ENCODE measurements around the gene PUM1.
"Not testable (repeated sequence)": the region's sequence is repeated elsewhere in the genome, so short reads cannot be mapped to it uniquely, and the experiment has no call there.

The PUM1 gene

GRCh38 chr1:31063631-31064030, 1.9 kb downstream of the PUM1 start:
- no peak for FAIRE-seq
- DNase-seq (ENCODE audit: low spot score) = no peak

- FAIRE-seq (no peak), DNase-seq (ENCODE audit: low spot score) (no peak)
These were observed 2.6 kb downstream of the PUM1 start for GRCh38 chr1:31062867-31063380.

DNA sequence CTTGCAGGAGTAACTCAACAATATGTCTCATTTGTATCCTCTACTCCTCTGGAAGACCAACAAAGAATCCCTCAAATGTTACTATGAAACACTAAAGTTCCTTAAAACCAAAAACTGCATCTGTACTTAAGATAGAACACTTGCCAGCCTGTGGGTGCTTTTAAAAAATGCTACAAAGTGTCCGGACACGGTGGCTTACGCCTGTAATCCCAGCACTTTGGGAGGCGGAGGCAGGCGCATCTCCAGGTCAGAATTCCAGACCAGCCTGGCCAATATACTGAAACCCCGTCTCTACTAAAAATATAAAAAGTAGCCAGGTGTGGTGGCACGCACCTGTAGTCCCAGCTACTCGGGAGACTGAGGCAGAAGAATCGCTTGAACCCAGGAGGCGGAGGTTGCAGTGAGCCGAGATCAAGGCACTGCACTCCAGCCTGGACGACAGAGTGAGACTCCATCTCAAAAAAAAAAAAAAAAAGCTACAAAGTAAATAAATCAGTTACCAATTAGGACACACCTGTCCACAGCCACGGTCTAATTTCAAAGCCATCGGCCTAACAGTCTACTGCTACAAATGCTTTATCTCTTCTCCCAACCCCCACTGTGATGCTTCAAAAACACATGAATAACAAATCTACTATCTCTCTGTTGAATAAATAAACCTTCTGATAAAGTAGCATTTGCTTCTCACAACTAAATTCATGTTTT, 3.2 kb downstream of the PUM1 start:
- not testable (repeated sequence) for DNase-seq (ENCODE audit: low spot score); FAIRE-seq

GRCh38 chr1:31058012-31058411, 7.5 kb downstream of the PUM1 start:
- no peak for DNase-seq (ENCODE audit: low spot score)
- no peak for FAIRE-seq

DNA sequence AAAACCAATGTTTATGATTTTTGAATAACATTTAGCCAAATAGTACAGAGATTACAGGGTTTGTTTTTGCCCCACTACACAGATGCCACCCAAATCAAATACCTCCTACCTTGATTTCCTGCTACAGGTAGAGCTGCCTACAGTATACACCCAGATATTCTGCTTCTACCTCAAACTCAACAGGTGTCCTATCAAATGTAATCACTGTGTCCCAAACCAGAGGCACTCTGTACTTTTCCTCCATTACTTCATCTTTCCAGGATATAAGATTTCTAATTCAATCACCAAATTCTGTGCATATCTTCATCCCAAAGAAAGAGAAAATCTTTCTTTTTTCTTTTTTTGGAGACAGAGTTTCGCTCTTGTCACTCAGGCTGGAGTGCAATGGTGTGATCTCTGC, 9.6 kb downstream of the PUM1 start:
- no peak for FAIRE-seq
- no peak for DNase-seq (ENCODE audit: low spot score)

DNA sequence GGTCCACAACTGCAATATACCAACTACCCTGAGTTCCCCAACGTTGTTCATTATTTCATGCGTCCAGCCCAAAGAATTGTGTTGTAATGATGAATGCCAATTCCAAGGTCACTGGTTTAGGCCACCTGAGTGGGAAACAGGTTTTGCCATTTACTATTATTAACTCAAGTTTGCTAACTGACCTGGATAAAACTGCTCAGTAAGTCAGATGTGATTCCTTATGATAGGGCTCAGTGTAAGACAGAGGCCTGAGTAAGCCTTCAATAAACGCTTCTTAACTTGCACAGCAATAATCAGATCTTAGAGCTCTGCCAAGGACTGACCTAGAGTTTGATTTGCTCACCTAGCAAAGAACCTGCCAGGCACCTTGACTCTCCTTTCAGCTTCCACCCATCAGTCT, 10.0 kb downstream of the PUM1 start:
- no peak for FAIRE-seq
- DNase-seq (ENCODE audit: low spot score) = no peak

- no peak for DNase-seq (ENCODE audit: low spot score)
- no peak for FAIRE-seq
These were observed 10.5 kb downstream of the PUM1 start for GRCh38 chr1:31054958-31055481.

GRCh38 chr1:31054349-31054748, 11.2 kb downstream of the PUM1 start:
- no peak for FAIRE-seq

GRCh38 chr1:31052613-31053012, 12.9 kb downstream of the PUM1 start:
- not testable (repeated sequence) for FAIRE-seq; DNase-seq (ENCODE audit: low spot score)

More at GRCh38 chr1:31054349-31054748, 11.2 kb downstream of the PUM1 start:
- DNase-seq (ENCODE audit: low spot score) = no peak

GRCh38 chr1:31051611-31052010, 13.9 kb downstream of the PUM1 start:
- no peak for DNase-seq (ENCODE audit: low spot score)
- no peak for FAIRE-seq

DNA sequence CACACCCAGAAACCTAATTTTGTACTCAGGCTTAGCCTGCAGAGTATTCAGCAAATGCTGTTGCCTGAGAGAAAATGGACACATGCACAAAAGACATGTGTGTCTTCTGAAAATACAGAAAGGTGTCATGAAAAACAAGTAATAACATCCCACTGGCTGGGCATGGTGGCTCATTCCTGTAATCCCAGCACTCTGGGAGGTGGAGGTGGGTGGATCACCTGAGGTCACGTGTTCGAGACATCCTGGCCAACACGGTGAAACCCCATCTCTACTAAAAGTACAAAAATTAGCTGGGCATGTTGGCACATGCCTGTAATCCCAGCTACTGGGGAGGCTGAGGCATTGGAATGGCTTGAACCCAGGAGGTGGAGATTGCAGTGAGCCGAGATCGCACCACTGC, 18.0 kb downstream of the PUM1 start:
- FAIRE-seq = not testable (repeated sequence)

GRCh38 chr1:31043631-31044030, 21.9 kb downstream of the PUM1 start:
- DNase-seq (ENCODE audit: low spot score) = no peak

More for the DNA sequence above, 18.0 kb downstream of the PUM1 start:
- DNase-seq (ENCODE audit: low spot score) = not testable (repeated sequence)

DNA sequence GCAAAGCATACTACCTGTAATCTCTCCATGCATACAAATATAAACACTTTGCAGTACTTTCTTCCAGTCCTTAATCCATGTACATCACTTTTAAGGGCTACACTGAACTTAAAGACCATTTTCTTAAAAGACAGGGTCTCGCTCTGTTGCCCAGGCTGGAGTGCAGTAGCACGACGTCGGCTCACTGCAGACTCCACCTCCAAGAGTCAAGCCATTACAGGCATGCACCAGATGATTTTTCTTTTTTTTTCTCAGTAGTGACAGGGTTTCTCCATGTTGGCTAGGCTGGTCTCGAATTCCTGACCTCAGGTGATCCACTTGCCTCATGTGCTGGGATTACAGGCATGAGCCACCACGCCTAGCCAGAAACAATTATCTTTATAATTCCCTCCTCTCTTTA, 22.9 kb downstream of the PUM1 start:
- DNase-seq (ENCODE audit: low spot score) (no peak), FAIRE-seq (no peak)

More at GRCh38 chr1:31043631-31044030, 21.9 kb downstream of the PUM1 start:
- no peak for FAIRE-seq

GRCh38 chr1:31041529-31041928, 24.0 kb downstream of the PUM1 start:
- DNase-seq (ENCODE audit: low spot score) (no peak), FAIRE-seq (no peak)

GRCh38 chr1:31040038-31040437, 25.5 kb downstream of the PUM1 start:
- no peak for DNase-seq (ENCODE audit: low spot score)
- FAIRE-seq = no peak

GRCh38 chr1:31038935-31039334, 26.6 kb downstream of the PUM1 start:
- not testable (repeated sequence) for DNase-seq (ENCODE audit: low spot score); FAIRE-seq

DNA sequence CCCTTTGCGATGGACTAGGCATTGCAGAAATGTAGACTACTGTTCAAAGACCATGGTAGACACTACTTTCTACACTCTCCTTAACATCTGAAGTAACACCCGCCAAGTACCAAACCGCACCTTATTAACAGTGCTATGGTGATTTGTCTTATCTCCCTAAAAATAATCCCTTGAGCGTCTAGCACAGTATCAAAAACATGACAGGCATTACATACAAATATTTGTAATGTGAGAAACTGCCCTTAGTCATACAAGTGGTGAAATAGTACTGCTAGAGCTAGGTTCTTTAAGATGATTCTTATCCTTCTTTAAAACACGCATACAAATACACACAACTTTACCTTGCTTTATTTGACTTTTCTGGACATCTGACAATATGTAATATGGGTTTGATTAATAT, 27.2 kb downstream of the PUM1 start:
- no peak for DNase-seq (ENCODE audit: low spot score)
- no peak for FAIRE-seq

DNA sequence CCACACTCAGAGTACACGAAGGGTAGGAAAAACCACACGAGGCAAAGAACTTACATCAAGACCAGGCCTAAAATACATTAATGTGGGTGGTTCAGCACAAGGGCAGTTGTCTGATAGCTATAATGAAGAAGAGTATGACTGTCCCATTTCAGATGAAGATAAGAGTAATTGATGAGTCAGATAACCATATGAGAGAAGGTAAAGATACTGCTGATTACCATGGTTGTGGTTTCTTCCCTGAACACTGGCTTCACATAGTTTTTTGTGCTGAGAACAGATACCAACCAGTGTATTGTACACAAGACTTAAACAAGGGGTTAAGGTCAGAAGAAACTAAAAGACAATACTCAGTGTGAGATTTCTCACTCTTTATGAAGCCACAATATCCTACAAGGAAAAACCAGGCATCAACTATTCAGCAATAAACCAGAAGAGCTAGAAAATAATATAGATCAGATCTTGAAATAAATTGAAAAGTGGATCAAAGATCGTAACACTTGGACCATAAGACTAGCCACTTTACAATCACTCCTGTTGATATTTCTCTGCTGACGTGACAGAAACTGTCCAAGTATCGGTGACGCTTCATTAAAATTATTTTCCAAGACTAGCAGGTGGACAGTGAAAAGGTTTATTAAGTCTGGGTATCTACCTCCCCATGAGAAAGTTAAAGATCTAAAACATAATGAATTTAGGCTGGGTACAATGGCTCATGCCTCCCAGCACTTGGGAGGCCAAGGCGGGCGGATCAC, 28.6 kb downstream of the PUM1 start:
- no peak for DNase-seq (ENCODE audit: low spot score)

DNA sequence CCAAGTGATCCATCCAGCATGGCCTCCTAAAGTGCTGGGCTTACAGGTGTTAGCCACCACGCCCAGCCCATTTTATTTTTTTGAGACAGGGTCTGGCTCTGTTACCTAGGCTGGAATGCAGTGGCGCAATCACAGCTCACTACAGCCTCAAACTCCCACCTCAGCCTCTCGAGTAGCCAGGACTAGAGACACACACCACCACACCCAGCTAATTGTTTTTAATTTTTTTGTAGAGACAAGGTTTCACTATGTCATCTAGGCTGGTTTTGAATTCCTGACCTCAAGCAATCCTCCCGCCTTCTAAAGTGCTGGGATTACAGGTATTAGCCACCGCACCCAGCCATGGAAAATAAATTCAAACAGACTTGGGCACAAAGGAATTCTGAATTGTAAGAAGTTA, 31.9 kb downstream of the PUM1 start:
- no peak for FAIRE-seq
- no peak for DNase-seq (ENCODE audit: low spot score)

More for the DNA sequence above, 28.6 kb downstream of the PUM1 start:
- no peak for FAIRE-seq

DNA sequence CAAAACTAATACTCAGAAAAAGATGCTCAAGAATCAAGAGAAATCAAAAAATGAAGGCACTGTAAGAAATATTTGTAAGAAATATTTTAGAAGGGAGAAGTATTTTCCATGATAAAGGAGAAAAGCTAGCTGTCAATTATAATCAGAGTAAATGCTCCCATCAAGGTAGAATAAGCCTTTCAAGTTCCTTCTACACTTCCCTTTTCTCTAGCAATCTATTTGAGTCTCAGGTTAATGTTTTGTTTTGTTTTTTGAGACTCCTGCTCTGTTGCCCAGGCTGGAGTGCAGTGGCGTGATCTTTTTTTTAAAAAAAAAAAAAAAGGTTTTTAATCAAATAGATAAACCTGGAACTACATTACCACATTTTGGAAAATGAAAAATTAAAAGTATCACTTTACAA, 33.3 kb downstream of the PUM1 start:
- DNase-seq (ENCODE audit: low spot score) (no peak), FAIRE-seq (no peak)

DNA sequence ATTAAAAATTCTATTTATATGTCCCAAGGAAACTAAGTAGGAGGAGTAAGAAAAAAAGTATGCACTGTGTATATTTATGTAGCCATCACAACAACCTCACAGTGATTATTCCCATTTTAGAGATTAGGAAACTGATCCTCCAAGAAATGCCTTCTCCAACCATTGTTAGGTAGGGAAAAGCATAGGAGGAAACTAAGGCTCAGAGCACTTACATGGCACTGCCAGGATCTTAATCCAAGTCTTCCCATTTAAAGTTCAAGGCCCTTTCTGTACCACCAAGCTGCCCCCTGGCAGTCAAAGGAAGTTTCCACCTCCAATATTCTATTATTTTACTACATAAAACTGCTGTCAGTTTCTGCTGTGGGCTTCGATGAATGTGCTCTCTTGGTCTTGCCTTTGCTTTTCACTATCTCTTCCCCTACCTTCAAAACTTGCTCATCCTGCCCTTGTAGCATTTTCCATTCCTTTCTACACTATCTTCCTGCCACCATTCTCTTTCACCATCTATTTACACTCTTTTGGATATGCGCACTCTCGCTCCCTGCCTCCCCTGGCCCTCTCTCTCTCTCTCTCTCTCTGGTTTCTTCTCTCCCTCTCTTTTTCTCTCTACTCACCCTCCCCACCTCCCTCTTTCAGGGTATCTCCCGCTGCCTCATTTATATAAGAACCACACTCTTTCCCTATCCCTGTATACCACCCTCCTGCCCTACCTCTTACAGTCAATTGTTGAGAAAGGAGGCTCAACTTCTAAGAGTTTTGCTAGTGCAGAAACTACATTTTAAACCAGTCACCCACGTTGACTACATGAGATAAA, 34.0 kb downstream of the PUM1 start:
- no peak for FAIRE-seq
- no peak for DNase-seq (ENCODE audit: low spot score)

Data from urothelium cell line (cell line).